ENCODE results near the gene ZNF430. TPM values are rescaled to one million over a fixed set of nuclear protein-coding genes. Genes with fewer than 3 reads are reported as not detected.
A peak's percentile ranks its signal among the peaks of the same experiment; 100 is the strongest.

ZNF430 gene
- total and polyA plus RNA-seq, 10 of the 15 experiments (the other 5 are each of a cell fraction or from before 2014, with no cell fraction given): 4.6 to 19.0 (median 12.1) TPM

GRCh38 chr19:21020298-21021227 is at the start of gene ZNF430 (continued):
- peak; percentile 57 for TF ChIP-seq MXI1 (IDR thresholded peaks at IDR 0.05; ENCODE audit: low read depth, low read length)
- TF ChIP-seq IKZF2 (IDR thresholded peaks at IDR 0.05): peak in 1 of 2 experiments; percentile 59; a peak in 3 of 4 replicates
- TF ChIP-seq, protein P1, sequence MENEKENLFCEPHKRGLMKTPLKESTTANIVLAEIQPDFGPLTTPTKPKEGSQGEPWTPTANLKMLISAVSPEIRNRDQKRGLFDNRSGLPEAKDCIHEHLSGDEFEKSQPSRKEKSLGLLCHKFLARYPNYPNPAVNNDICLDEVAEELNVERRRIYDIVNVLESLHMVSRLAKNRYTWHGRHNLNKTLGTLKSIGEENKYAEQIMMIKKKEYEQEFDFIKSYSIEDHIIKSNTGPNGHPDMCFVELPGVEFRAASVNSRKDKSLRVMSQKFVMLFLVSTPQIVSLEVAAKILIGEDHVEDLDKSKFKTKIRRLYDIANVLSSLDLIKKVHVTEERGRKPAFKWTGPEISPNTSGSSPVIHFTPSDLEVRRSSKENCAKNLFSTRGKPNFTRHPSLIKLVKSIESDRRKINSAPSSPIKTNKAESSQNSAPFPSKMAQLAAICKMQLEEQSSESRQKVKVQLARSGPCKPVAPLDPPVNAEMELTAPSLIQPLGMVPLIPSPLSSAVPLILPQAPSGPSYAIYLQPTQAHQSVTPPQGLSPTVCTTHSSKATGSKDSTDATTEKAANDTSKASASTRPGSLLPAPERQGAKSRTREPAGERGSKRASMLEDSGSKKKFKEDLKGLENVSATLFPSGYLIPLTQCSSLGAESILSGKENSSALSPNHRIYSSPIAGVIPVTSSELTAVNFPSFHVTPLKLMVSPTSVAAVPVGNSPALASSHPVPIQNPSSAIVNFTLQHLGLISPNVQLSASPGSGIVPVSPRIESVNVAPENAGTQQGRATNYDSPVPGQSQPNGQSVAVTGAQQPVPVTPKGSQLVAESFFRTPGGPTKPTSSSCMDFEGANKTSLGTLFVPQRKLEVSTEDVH (IDR thresholded peaks at IDR 0.05; ENCODE audit: low read depth, partially characterized antibody): no peak
- TF ChIP-seq, protein P2, sequence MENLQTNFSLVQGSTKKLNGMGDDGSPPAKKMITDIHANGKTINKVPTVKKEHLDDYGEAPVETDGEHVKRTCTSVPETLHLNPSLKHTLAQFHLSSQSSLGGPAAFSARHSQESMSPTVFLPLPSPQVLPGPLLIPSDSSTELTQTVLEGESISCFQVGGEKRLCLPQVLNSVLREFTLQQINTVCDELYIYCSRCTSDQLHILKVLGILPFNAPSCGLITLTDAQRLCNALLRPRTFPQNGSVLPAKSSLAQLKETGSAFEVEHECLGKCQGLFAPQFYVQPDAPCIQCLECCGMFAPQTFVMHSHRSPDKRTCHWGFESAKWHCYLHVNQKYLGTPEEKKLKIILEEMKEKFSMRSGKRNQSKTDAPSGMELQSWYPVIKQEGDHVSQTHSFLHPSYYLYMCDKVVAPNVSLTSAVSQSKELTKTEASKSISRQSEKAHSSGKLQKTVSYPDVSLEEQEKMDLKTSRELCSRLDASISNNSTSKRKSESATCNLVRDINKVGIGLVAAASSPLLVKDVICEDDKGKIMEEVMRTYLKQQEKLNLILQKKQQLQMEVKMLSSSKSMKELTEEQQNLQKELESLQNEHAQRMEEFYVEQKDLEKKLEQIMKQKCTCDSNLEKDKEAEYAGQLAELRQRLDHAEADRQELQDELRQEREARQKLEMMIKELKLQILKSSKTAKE (IDR thresholded peaks at IDR 0.05; ENCODE audit: low read depth, poor library complexity, severe bottlenecking): no peak
- no peak for TF ChIP-seq ZNF207 (IDR thresholded peaks at IDR 0.05; ENCODE audit: borderline replicate concordance)
- no peak for TF ChIP-seq PAX8 (IDR thresholded peaks at IDR 0.05)
- TF ChIP-seq, protein P3, sequence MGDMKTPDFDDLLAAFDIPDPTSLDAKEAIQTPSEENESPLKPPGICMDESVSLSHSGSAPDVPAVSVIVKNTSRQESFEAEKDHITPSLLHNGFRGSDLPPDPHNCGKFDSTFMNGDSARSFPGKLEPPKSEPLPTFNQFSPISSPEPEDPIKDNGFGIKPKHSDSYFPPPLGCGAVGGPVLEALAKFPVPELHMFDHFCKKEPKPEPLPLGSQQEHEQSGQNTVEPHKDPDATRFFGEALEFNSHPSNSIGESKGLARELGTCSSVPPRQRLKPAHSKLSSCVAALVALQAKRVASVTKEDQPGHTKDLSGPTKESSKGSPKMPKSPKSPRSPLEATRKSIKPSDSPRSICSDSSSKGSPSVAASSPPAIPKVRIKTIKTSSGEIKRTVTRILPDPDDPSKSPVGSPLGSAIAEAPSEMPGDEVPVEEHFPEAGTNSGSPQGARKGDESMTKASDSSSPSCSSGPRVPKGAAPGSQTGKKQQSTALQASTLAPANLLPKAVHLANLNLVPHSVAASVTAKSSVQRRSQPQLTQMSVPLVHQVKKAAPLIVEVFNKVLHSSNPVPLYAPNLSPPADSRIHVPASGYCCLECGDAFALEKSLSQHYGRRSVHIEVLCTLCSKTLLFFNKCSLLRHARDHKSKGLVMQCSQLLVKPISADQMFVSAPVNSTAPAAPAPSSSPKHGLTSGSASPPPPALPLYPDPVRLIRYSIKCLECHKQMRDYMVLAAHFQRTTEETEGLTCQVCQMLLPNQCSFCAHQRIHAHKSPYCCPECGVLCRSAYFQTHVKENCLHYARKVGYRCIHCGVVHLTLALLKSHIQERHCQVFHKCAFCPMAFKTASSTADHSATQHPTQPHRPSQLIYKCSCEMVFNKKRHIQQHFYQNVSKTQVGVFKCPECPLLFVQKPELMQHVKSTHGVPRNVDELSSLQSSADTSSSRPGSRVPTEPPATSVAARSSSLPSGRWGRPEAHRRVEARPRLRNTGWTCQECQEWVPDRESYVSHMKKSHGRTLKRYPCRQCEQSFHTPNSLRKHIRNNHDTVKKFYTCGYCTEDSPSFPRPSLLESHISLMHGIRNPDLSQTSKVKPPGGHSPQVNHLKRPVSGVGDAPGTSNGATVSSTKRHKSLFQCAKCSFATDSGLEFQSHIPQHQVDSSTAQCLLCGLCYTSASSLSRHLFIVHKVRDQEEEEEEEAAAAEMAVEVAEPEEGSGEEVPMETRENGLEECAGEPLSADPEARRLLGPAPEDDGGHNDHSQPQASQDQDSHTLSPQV (IDR thresholded peaks at IDR 0.05): no peak
- TF ChIP-seq SMAD5 (IDR thresholded peaks at IDR 0.05; ENCODE audit: low read depth): peak; percentile 79
- no peak for TF ChIP-seq PAX5 (IDR thresholded peaks at IDR 0.05; ENCODE audit: borderline replicate concordance, low read depth, low read length)
- TF ChIP-seq HDAC2 (IDR thresholded peaks at IDR 0.05): no peak
- TF ChIP-seq, protein P4, sequence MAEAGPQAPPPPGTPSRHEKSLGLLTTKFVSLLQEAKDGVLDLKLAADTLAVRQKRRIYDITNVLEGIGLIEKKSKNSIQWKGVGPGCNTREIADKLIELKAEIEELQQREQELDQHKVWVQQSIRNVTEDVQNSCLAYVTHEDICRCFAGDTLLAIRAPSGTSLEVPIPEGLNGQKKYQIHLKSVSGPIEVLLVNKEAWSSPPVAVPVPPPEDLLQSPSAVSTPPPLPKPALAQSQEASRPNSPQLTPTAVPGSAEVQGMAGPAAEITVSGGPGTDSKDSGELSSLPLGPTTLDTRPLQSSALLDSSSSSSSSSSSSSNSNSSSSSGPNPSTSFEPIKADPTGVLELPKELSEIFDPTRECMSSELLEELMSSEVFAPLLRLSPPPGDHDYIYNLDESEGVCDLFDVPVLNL (IDR thresholded peaks at IDR 0.05; ENCODE audit: low read depth, low read length): peak; percentile 80
- no peak for TF ChIP-seq HDGF (IDR thresholded peaks at IDR 0.05)
- no peak for TF ChIP-seq JUNB (IDR thresholded peaks at IDR 0.05)
- no peak for TF ChIP-seq BMI1 (IDR thresholded peaks at IDR 0.05; ENCODE audit: borderline replicate concordance)
- peak; percentile 93 for TF ChIP-seq SIN3A (IDR thresholded peaks at IDR 0.05; ENCODE audit: low read depth, low read length)
- TF ChIP-seq SUZ12 (IDR thresholded peaks at IDR 0.05; ENCODE audit: unreplicated experiment): no peak
- TF ChIP-seq, protein P5, sequence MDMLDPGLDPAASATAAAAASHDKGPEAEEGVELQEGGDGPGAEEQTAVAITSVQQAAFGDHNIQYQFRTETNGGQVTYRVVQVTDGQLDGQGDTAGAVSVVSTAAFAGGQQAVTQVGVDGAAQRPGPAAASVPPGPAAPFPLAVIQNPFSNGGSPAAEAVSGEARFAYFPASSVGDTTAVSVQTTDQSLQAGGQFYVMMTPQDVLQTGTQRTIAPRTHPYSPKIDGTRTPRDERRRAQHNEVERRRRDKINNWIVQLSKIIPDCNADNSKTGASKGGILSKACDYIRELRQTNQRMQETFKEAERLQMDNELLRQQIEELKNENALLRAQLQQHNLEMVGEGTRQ (IDR thresholded peaks at IDR 0.05; ENCODE audit: borderline replicate concordance, low read depth, low read length): no peak
- TF ChIP-seq ZNF217 (IDR thresholded peaks at IDR 0.05): no peak
